IPS-20b (cell line): Measurements from ENCODE around the gene MAB21L4.

Experiments used
- H3K27ac ChIP-seq: one replicate; pipeline ENCODE4 v1.5.1; 2013; ENCODE audit warnings: low read length
- H3K27me3 ChIP-seq: 2 replicates; pipeline ENCODE4 v1.6.1; 2013; ENCODE audit warnings: mild to moderate bottlenecking, low read length, inconsistent platforms; ENCODE audit not compliant: insufficient read depth
- H3K36me3 ChIP-seq: 2 replicates; pipeline ENCODE4 v1.6.1; 2013; ENCODE audit warnings: low read depth, mild to moderate bottlenecking, inconsistent platforms, low read length, moderate library complexity; ENCODE audit not compliant: insufficient read depth
- H3K4me1 ChIP-seq: 2 replicates; pipeline ENCODE4 v1.6.1; 2013; ENCODE audit warnings: mild to moderate bottlenecking, control low read depth, inconsistent platforms, low read length, moderate library complexity; ENCODE audit not compliant: insufficient read depth
- H3K4me3 ChIP-seq: 2 replicates; pipeline ENCODE4 v1.5.1; 2013; ENCODE audit warnings: mild to moderate bottlenecking, low read length, inconsistent platforms
- H3K9ac ChIP-seq: 2 replicates; pipeline ENCODE4 v1.6.1; 2013; ENCODE audit warnings: low read depth, mild to moderate bottlenecking, inconsistent platforms, low read length, moderate library complexity
- H3K9me3 ChIP-seq: 2 replicates; pipeline ENCODE4 v1.6.1; 2013; ENCODE audit warnings: mild to moderate bottlenecking, low read depth, low read length, inconsistent platforms; ENCODE audit not compliant: insufficient read depth

Gene MAB21L4

GRCh38 chr2:240922245-240922981 is 26.5 kb upstream of the MAB21L4 start:
- no peaks in the 10 kb centered on the region for H3K27me3 ChIP-seq

GRCh38 chr2:240921995-240922244 is 26.0 kb upstream of the MAB21L4 start:
- Histone ChIP-seq H3K4me1 (no peaks in the 10 kb centered on the region), H3K27ac (no peak overlapping the region)

More at GRCh38 chr2:240922245-240922981, 26.5 kb upstream of the MAB21L4 start:
- Histone ChIP-seq H3K4me1 (no peaks in the 10 kb centered on the region), H3K36me3 (no peaks in the 10 kb centered on the region), H3K9ac (no peak overlapping the region), H3K9me3 (no peaks in the 10 kb centered on the region), H3K27ac (no peak overlapping the region), H3K4me3 (no peak overlapping the region)

GRCh38 chr2:240921311-240921994 is 25.5 kb upstream of the MAB21L4 start:
- Histone ChIP-seq H3K4me1 (no peaks in the 10 kb centered on the region), H3K4me3 (no peak overlapping the region), H3K9me3 (no peaks in the 10 kb centered on the region), H3K36me3 (no peaks in the 10 kb centered on the region), H3K9ac (no peak overlapping the region), H3K27me3 (peaks cover 6% of the 10 kb centered on the region), H3K27ac (no peak overlapping the region)

More at GRCh38 chr2:240921995-240922244, 26.0 kb upstream of the MAB21L4 start:
- H3K9ac ChIP-seq: no peak overlapping the region
- H3K9me3 ChIP-seq: no peaks in the 10 kb centered on the region
- H3K27me3 ChIP-seq: peaks cover 1% of the 10 kb centered on the region; the same call in 1 of the 2 replicates
- H3K4me3 ChIP-seq: no peak overlapping the region
- no peaks in the 10 kb centered on the region for H3K36me3 ChIP-seq

DNA sequence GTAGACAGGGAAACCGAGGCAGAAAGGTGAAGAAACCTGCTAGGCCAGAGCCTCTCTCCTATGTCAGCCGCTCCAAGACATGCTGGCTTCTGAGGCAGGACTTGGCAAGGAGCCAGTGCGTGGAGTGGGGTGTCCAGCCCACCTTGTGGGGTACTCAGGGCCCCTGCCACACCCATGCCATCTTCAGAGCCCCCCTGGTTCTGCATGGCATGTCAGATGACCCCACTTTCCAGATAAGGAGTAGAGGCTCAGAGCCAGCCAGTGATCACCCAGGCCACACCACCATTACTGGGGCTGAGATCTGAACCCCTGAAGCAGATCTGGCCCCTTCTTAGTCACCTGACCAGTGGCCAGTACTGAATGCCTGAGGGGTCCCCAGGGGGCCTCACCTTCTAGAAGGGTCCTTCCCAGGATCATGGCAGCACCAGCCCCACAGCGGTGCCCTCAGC is 24.9 kb upstream of the MAB21L4 start:
- no peaks in the 10 kb centered on the region for H3K4me1 ChIP-seq
- H3K27ac ChIP-seq: no peak overlapping the region
- no peak overlapping the region for H3K4me3 ChIP-seq
- H3K27me3 ChIP-seq: peaks cover 8% of the 10 kb centered on the region
- H3K9ac ChIP-seq: no peak overlapping the region
- H3K9me3 ChIP-seq: no peaks in the 10 kb centered on the region
- no peaks in the 10 kb centered on the region for H3K36me3 ChIP-seq

- Histone ChIP-seq H3K27ac (no peak overlapping the region), H3K9ac (no peak overlapping the region), H3K36me3 (no peaks in the 10 kb centered on the region), H3K4me3 (no peak overlapping the region), H3K9me3 (no peaks in the 10 kb centered on the region), H3K27me3 (peaks cover 16% of the 10 kb centered on the region), H3K4me1 (no peaks in the 10 kb centered on the region)
These were observed 24.1 kb upstream of the MAB21L4 start for GRCh38 chr2:240919786-240920782.

GRCh38 chr2:240919161-240919781 is 23.3 kb upstream of the MAB21L4 start:
- H3K9ac ChIP-seq: no peak overlapping the region
- H3K36me3 ChIP-seq: no peaks in the 10 kb centered on the region
- H3K27ac ChIP-seq: no peak overlapping the region
- no peak overlapping the region for H3K4me3 ChIP-seq
- H3K9me3 ChIP-seq: no peaks in the 10 kb centered on the region
- H3K27me3 ChIP-seq: peaks cover 21% of the 10 kb centered on the region
- H3K4me1 ChIP-seq: no peaks in the 10 kb centered on the region

GRCh38 chr2:240918258-240919091 is 22.5 kb upstream of the MAB21L4 start:
- Histone ChIP-seq H3K4me3 (no peak overlapping the region), H3K4me1 (no peaks in the 10 kb centered on the region), H3K36me3 (no peaks in the 10 kb centered on the region), H3K9me3 (no peaks in the 10 kb centered on the region), H3K27ac (no peak overlapping the region), H3K9ac (no peak overlapping the region), H3K27me3 (peaks cover 24% of the 10 kb centered on the region)

DNA sequence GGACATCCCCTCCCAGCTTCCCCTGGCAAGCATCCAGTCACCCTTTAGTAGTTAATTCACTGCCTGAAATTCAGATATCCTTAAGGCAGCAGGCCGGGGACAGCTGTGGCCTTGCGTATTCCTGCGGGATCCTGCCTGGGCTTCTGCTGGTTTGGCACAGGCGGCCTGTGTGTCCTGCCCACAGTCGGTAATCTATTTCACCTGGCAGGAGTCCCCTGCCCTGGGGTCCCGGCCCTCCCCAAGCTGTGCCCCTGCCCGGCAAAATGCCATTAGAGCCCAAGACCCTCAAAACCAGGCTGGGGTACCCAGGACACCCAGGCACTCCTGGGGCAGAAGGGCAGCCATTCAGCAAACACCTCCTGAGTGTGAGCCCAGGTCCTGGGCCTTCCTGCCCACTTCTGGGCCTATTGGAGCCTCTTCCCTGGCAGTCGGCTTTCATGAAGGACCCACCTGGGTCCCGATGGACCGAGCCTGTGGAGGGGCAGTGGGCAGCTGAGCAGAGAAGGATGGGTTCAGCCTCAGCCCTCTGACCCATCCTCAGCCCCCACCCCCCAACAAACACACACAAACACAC is 21.8 kb upstream of the MAB21L4 start:
- no peak overlapping the region for H3K27ac ChIP-seq
- no peaks in the 10 kb centered on the region for H3K36me3 ChIP-seq

GRCh38 chr2:240917009-240917683 is 21.2 kb upstream of the MAB21L4 start:
- H3K27ac ChIP-seq: no peak overlapping the region

More for the DNA sequence above, 21.8 kb upstream of the MAB21L4 start:
- Histone ChIP-seq H3K4me1 (no peaks in the 10 kb centered on the region), H3K27me3 (peaks cover 24% of the 10 kb centered on the region), H3K9ac (no peak overlapping the region), H3K9me3 (no peaks in the 10 kb centered on the region), H3K4me3 (no peak overlapping the region)

GRCh38 chr2:240916571-240917008 is 20.6 kb upstream of the MAB21L4 start:
- H3K9ac ChIP-seq: no peak overlapping the region
- H3K27ac ChIP-seq: no peak overlapping the region
- H3K9me3 ChIP-seq: no peaks in the 10 kb centered on the region
- H3K4me3 ChIP-seq: peak overlapping the region; percentile 58
- H3K27me3 ChIP-seq: peaks cover 24% of the 10 kb centered on the region
- H3K36me3 ChIP-seq: no peaks in the 10 kb centered on the region
- H3K4me1 ChIP-seq: no peaks in the 10 kb centered on the region

More at GRCh38 chr2:240917009-240917683, 21.2 kb upstream of the MAB21L4 start:
- H3K9ac ChIP-seq: no peak overlapping the region
- peak overlapping the region; percentile 58; the same call in 1 of the 2 replicates for H3K4me3 ChIP-seq
- H3K4me1 ChIP-seq: no peaks in the 10 kb centered on the region
- H3K9me3 ChIP-seq: no peaks in the 10 kb centered on the region
- H3K27me3 ChIP-seq: peaks cover 24% of the 10 kb centered on the region
- H3K36me3 ChIP-seq: no peaks in the 10 kb centered on the region
